GM12891 (cell line): ENCODE measurements around the gene LHFPL6.

ENCODE experiments used
- PAX5 ChIP-seq: IDR thresholded peaks from 2 replicates; pipeline ENCODE4 v1.6.1; 2011; ENCODE audit warnings: low read length, moderate library complexity, mild to moderate bottlenecking; ENCODE audit not compliant: insufficient read depth, severe bottlenecking
- POLR2A ChIP-seq: IDR thresholded peaks from 2 replicates; pipeline ENCODE4 v1.6.1; 2011; ENCODE audit warnings: low read depth, low read length, control low read depth
- POLR2AphosphoS5 ChIP-seq: IDR thresholded peaks from 2 replicates; pipeline ENCODE4 v1.6.1; 2011; ENCODE audit warnings: low read depth, low read length, control low read depth
- POU2F2 ChIP-seq: IDR thresholded peaks from 2 replicates; pipeline ENCODE4 v1.6.1; 2011; ENCODE audit warnings: low read depth, mild to moderate bottlenecking, control low read depth, low read length, moderate library complexity
- TAF1 ChIP-seq: IDR thresholded peaks from 2 replicates; pipeline ENCODE4 v1.6.1; 2011; ENCODE audit warnings: low read depth, low read length, control low read depth

DNA sequence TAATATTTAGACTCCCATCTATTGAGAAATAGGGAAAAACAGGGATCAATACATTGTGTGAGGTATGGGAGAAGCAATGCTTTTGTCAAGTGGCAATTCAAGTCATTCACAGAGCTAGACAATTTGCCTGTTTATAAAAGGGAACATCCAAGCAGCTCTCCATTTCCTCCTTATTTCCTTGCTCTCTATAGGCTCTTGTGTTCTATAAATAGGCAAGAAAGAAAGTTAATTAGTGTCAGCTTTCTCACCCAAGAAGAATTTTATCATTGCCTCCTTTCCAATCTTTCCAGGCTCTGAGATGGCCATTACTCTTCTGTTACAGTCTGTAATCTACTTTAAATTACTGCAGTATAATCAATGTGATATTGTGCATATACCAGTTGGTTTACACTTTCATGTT is 199.9 kb downstream of the LHFPL6 start:
- TF ChIP-seq POLR2A (no peak), TAF1 (no peak), POU2F2 (no peak), POLR2AphosphoS5 (no peak), PAX5 (no peak)
